HEK293 (cell line): ENCODE measurements around the gene WDR7.

ENCODE experiments used
- CTCF ChIA-PET: fragments of 350-600 bp; formaldehyde crosslinking; extraction: SDS; loops from one replicate; lab custom pipeline; 2021; ENCODE audit warnings: antibody characterized with exemption; lab: Yijun Ruan, JAX
- POLR2A ChIA-PET: fragments of 300-600 bp; formaldehyde crosslinking; extraction: SDS; loops from one replicate; lab custom pipeline; 2020; ENCODE audit warnings: antibody characterized with exemption, inconsistent platforms; lab: Yijun Ruan, JAX
- H3K27ac ChIP-seq: fragments of 200-500 bp; sonication (Bioruptor generic); 2 replicates; pipeline ENCODE4 v1.5.1; 2014; ENCODE audit warnings: low read depth, low read length, control low read depth, inconsistent platforms; ENCODE audit errors: extremely low read depth
- H3K36me3 ChIP-seq, 2 experiments: fragments of 200-500 bp in 1 of 2; sonication (Bioruptor generic) in 1 of 2; 1 replicate in 1 of 2; 2 replicates in 1 of 2; pipeline ENCODE4 v1.5.1; 2014 to 2017; ENCODE audit warnings: inconsistent platforms in 2 of 2, low read length in 2 of 2; ENCODE audit not compliant: control insufficient read depth in 2 of 2, insufficient read depth in 1 of 2
- H3K4me1 ChIP-seq: fragments of 200-500 bp; sonication (Bioruptor generic); 2 replicates; pipeline ENCODE4 v1.5.1; 2014; ENCODE audit warnings: mild to moderate bottlenecking, low read length, inconsistent platforms; ENCODE audit not compliant: control insufficient read depth, insufficient read depth
- H3K4me3 ChIP-seq: 2 replicates; pipeline ENCODE4 v1.5.1; 2011; ENCODE audit warnings: low read depth, mild to moderate bottlenecking, control low read depth, low read length, moderate library complexity
- H3K9me3 ChIP-seq: fragments of 200-500 bp; sonication (Bioruptor generic); 2 replicates; pipeline ENCODE4 v1.5.1; 2014; ENCODE audit warnings: low read depth, low read length, inconsistent platforms; ENCODE audit not compliant: control insufficient read depth, insufficient read depth
- BCL11B ChIP-seq: fragments of 450-650 bp; formaldehyde crosslinking; IDR thresholded peaks from 2 replicates; pipeline ENCODE4 v1.5.1; 2016; ENCODE audit warnings: low read depth, missing biosample characterization, missing genetic modification characterization
- PATZ1 ChIP-seq: fragments of 450-650 bp; formaldehyde crosslinking; IDR thresholded peaks from 2 replicates; pipeline ENCODE4 v1.5.1; 2016; ENCODE audit warnings: missing biosample characterization, missing genetic modification characterization
- PRDM1 ChIP-seq: fragments of 450-650 bp; formaldehyde crosslinking; IDR thresholded peaks from 2 replicates; pipeline ENCODE4; 2016; ENCODE audit warnings: missing biosample characterization, missing genetic modification characterization
- PRDM4 ChIP-seq: fragments of 450-650 bp; formaldehyde crosslinking; IDR thresholded peaks from 2 replicates; pipeline ENCODE4 v1.5.1; 2017; ENCODE audit warnings: missing biosample characterization, missing genetic modification characterization
- SALL2 ChIP-seq: fragments of 450-650 bp; formaldehyde crosslinking; IDR thresholded peaks from 2 replicates; pipeline ENCODE4 v1.5.0; 2017; ENCODE audit warnings: missing biosample characterization, mild to moderate bottlenecking, missing genetic modification characterization, borderline replicate concordance
- SP7 ChIP-seq: fragments of 450-650 bp; formaldehyde crosslinking; IDR thresholded peaks from 2 replicates; pipeline ENCODE4 v1.5.1; 2016; ENCODE audit warnings: missing biosample characterization, missing genetic modification characterization
- TCF7L2 ChIP-seq: IDR thresholded peaks from 2 replicates; pipeline ENCODE4 v1.6.1; 2011; ENCODE audit warnings: low read depth, mild to moderate bottlenecking, inconsistent platforms, low read length, moderate library complexity, borderline replicate concordance
- ZBTB21 ChIP-seq: fragments of 450-650 bp; formaldehyde crosslinking; IDR thresholded peaks from 2 replicates; pipeline ENCODE4 v1.5.1; 2017; ENCODE audit warnings: missing biosample characterization, missing genetic modification characterization
- ZBTB7A ChIP-seq: fragments of 450-650 bp; formaldehyde crosslinking; IDR thresholded peaks from 2 replicates; pipeline ENCODE4 v1.5.1; 2016; ENCODE audit warnings: low read depth, missing biosample characterization, missing genetic modification characterization
- ZFHX2 ChIP-seq: fragments of 450-650 bp; formaldehyde crosslinking; conservative IDR thresholded peaks from 2 replicates; pipeline ENCODE4 v1.5.1; 2016; ENCODE audit warnings: missing biosample characterization, missing genetic modification characterization
- ZFP41 ChIP-seq: fragments of 450-650 bp; formaldehyde crosslinking; IDR thresholded peaks from 2 replicates; pipeline ENCODE4 v1.5.1; 2016; ENCODE audit warnings: missing biosample characterization, missing genetic modification characterization, borderline replicate concordance
- ZNF133 ChIP-seq: fragments of 450-650 bp; formaldehyde crosslinking; IDR thresholded peaks from 2 replicates; pipeline ENCODE4 v1.5.1; 2016; ENCODE audit warnings: missing biosample characterization, missing genetic modification characterization
- ZNF202 ChIP-seq: fragments of 450-650 bp; formaldehyde crosslinking; IDR thresholded peaks from 2 replicates; pipeline ENCODE4 v1.5.1; 2016; ENCODE audit warnings: missing biosample characterization, missing genetic modification characterization, borderline replicate concordance
- ZNF248 ChIP-seq: fragments of 450-650 bp; formaldehyde crosslinking; IDR thresholded peaks from 2 replicates; pipeline ENCODE4 v1.5.1; 2017; ENCODE audit warnings: missing biosample characterization, missing genetic modification characterization
- ZNF280D ChIP-seq: fragments of 450-650 bp; formaldehyde crosslinking; IDR thresholded peaks from 2 replicates; pipeline ENCODE4 v1.5.1; 2016; ENCODE audit warnings: missing biosample characterization, missing genetic modification characterization
- ZNF324 ChIP-seq: fragments of 450-650 bp; formaldehyde crosslinking; IDR thresholded peaks from 2 replicates; pipeline ENCODE4 v1.5.1; 2016; ENCODE audit warnings: missing biosample characterization, missing genetic modification characterization
- ZNF48 ChIP-seq: fragments of 450-650 bp; formaldehyde crosslinking; IDR thresholded peaks from 2 replicates; pipeline ENCODE4 v1.5.1; 2016; ENCODE audit warnings: missing biosample characterization, missing genetic modification characterization
- ZNF501 ChIP-seq: fragments of 450-650 bp; formaldehyde crosslinking; IDR thresholded peaks from 2 replicates; pipeline ENCODE4 v1.5.1; 2016; ENCODE audit warnings: missing biosample characterization, missing genetic modification characterization
- ZNF529 ChIP-seq: fragments of 450-650 bp; formaldehyde crosslinking; IDR thresholded peaks from 2 replicates; pipeline ENCODE4 v1.5.1; 2017; ENCODE audit warnings: missing genetic modification characterization, missing biosample characterization; ENCODE audit not compliant: insufficient replicate concordance
- ZNF530 ChIP-seq: fragments of 450-650 bp; formaldehyde crosslinking; IDR thresholded peaks from 2 replicates; pipeline ENCODE4 v1.5.1; 2016; ENCODE audit warnings: low read depth, missing biosample characterization, missing genetic modification characterization
- ZNF555 ChIP-seq: fragments of 450-650 bp; formaldehyde crosslinking; conservative IDR thresholded peaks from 2 replicates; pipeline ENCODE4 v1.5.1; 2017; ENCODE audit warnings: missing biosample characterization, mild to moderate bottlenecking, missing genetic modification characterization, inconsistent platforms
- ZNF561 ChIP-seq: fragments of 450-650 bp; IDR thresholded peaks from 2 replicates; pipeline ENCODE4 v1.5.1; 2018; ENCODE audit warnings: missing biosample characterization, missing genetic modification characterization, borderline replicate concordance
- ZNF777 ChIP-seq: fragments of 450-650 bp; formaldehyde crosslinking; IDR thresholded peaks from 2 replicates; pipeline ENCODE4 v1.5.1; 2017; ENCODE audit warnings: missing biosample characterization, missing genetic modification characterization, borderline replicate concordance

Gene WDR7

GRCh38 chr18:57054891-57055290, 403.7 kb downstream of the WDR7 start:
- ChIA-PET CTCF (no interaction called here), POLR2A (no interaction called here)
- Histone ChIP-seq H3K4me3 (no peak overlapping the region), H3K27ac (no peak overlapping the region), H3K4me1 (no peaks in the 10 kb centered on the region), H3K9me3 (no peaks in the 10 kb centered on the region), H3K36me3 (no peaks in the 10 kb centered on the region)
- TF ChIP-seq ZNF561 (no peak), ZNF501 (tag by site-specific recombination) (no peak), TCF7L2 (no peak), BCL11B (tag by site-specific recombination) (no peak), ZNF48 (no peak), ZNF555 (no peak), ZBTB21 (tag by site-specific recombination) (no peak), ZNF529 (tag by site-specific recombination) (no peak)

GRCh38 chr18:57057890-57058289, 406.7 kb downstream of the WDR7 start:
- POLR2A ChIA-PET = no interaction called here
- Histone ChIP-seq H3K27ac (no peak overlapping the region), H3K36me3 (no peaks in the 10 kb centered on the region), H3K9me3 (no peaks in the 10 kb centered on the region), H3K4me3 (no peak overlapping the region), H3K4me1 (no peaks in the 10 kb centered on the region)
- CTCF ChIA-PET = no interaction called here
- no peak for TF ChIP-seq ZFHX2 (tag by site-specific recombination)
- TF ChIP-seq ZNF202 (tag by site-specific recombination) = no peak
- TF ChIP-seq ZNF248 (tag by site-specific recombination) = no peak
- TF ChIP-seq PATZ1 (tag by site-specific recombination) = no peak
- TF ChIP-seq ZNF324 (tag by site-specific recombination) = no peak
- no peak for TF ChIP-seq ZNF530 (tag by site-specific recombination)
- no peak for TF ChIP-seq ZBTB7A
- TF ChIP-seq SALL2 = no peak
- TF ChIP-seq PRDM1 (tag by site-specific recombination) = no peak
- no peak for TF ChIP-seq ZNF280D (tag by site-specific recombination)
- no peak for TF ChIP-seq ZNF133 (tag by site-specific recombination)
- no peak for TF ChIP-seq ZNF529 (tag by site-specific recombination)
- no peak for TF ChIP-seq ZFP41 (tag by site-specific recombination)
- no peak for TF ChIP-seq ZNF777
- TF ChIP-seq PRDM4 (tag by site-specific recombination) = no peak
- no peak for TF ChIP-seq SP7 (tag by site-specific recombination)
